Ovary (tissue), 9 donors: Measurements from ENCODE around the gene PFAS. TPM values are rescaled to one million over a fixed set of nuclear protein-coding genes. Genes with fewer than 3 reads are reported as not detected.

ENCODE experiments used
- DNase-seq, 5 donors: peaks; one replicate each; pipeline ENCODE4 v3.0.0-alpha.2; 2019 to 2020
- H3K27ac ChIP-seq, 2 donors: fragments of 200-600 bp; one replicate each; pipeline versions ENCODE4 v1.5.1 to v1.8.0; 2019 to 2022
- H3K27me3 ChIP-seq: fragments of 200-600 bp; one replicate; pipeline ENCODE4 v1.8.0; 2022
- H3K36me3 ChIP-seq: fragments of 200-600 bp; sonication (generic); one replicate; pipeline ENCODE4 v1.5.1; 2019
- H3K4me1 ChIP-seq: one replicate; pipeline ENCODE4 v1.8.1; 2013; ENCODE audit warnings: mild to moderate bottlenecking, moderate library complexity; ENCODE audit not compliant: insufficient read depth
- H3K4me3 ChIP-seq: fragments of 200-600 bp; sonication (generic); one replicate; pipeline ENCODE4 v1.5.1; 2017
- H3K9me3 ChIP-seq, 2 donors: fragments of 200-600 bp in 1 of 2; sonication (generic) in 1 of 2; one replicate each; pipeline versions ENCODE4 v1.5.1 to v1.8.1; 2013 to 2019; ENCODE audit warnings: mild to moderate bottlenecking in 1 of 2, moderate library complexity in 1 of 2
- CTCF ChIP-seq, 3 donors: fragments of 450-650 bp in 2 of 3; fragments of 200-600 bp in 1 of 3; IDR thresholded peaks; one replicate each; pipeline versions ENCODE4 v1.5.1 to v1.8.0; 2016 to 2022; ENCODE audit warnings: antibody characterized with exemption in 3 of 3, mild to moderate bottlenecking in 1 of 3
- EP300 ChIP-seq: sonication (generic); formaldehyde crosslinking; IDR thresholded peaks from one replicate; pipeline ENCODE4 v1.6.1; 2017; ENCODE audit warnings: antibody characterized with exemption
- POLR2A ChIP-seq: fragments of 450-650 bp; IDR thresholded peaks from one replicate; pipeline ENCODE4 v1.6.1; 2017; ENCODE audit warnings: antibody characterized with exemption, mild to moderate bottlenecking, moderate library complexity
- WGBS, 3 donors: extraction: QIAGEN DNeasy Blood & Tissue Kit in 1 of 3; methylation state at CpG; one replicate each; pipeline versions ENCODE4 v1.1.5 to v1.1.7; 2013 to 2017; 5-methylcytosine and 5-hydroxymethylcytosine counted together
- intact Hi-C, 4 donors: fragments of 100-400 bp; cut with DNase I; formaldehyde crosslinking; loops; one replicate each; pipeline versions ENCODE4 v1.11.0 to v1.15.1; 2022 to 2023
- polyA plus RNA-seq, 2 donors: library from polyadenylated mRNA; stranded (reverse); fragments of 200-250 nt in 1 of 2; fragments of 350-450 nt in 1 of 2; fragmentation: Illumina TruSeq in 1 of 2; extraction: RNeasy Lipid Tissue Mini Kit (QIAGEN cat#74804) in 1 of 2; gene quantifications; one replicate each; pipeline ENCODE4 v1.2.3, GENCODE V29; 2013 to 2014
- total RNA-seq, 7 donors: library from RNA; depleted of rRNA in 2 of 7; stranded (reverse); fragments of >200 nt in 2 of 7; fragmentation: NEBNext Ultra II Directional in 3 of 7; extraction: Animal tissue kit (Norgen Biotek cat#: 25700) in 3 of 7; gene quantifications; one replicate each; pipeline versions ENCODE4 v1.1.0 to v1.2.4, GENCODE V29; 2016 to 2023
- donor health status: DM: no; HTN: no; CAD: no; lungs with moderate emphysema.
- donor health status: DM: no; HTN: no; CAD: no.
- donor health status: Bipolar disorder and iron deficiency.
- donor health status: DM: yes; HTN: yes; CAD: no.
- donor health status: DM: no; HTN: no; CAD: no.
- donor health status: DM: yes; HTN: yes; CAD: no.

The PFAS gene
- total and polyA plus RNA-seq, 9 donors, result 6.6 to 69.9 (median 27.8) TPM

- 84 to 85% (median 84%) methylated on average over 7 of the region's 7 CpGs for WGBS, 3 donors
- Histone ChIP-seq H3K27me3 (no peaks in the 10 kb centered on the region), H3K36me3 (no peaks in the 10 kb centered on the region), H3K9me3 (no peaks in the 10 kb centered on the region), H3K27ac (no peak overlapping the region), H3K4me3 (no peak overlapping the region), H3K4me1 (no peaks in the 10 kb centered on the region)
- DNase-seq, result no peak
- intact Hi-C loops, result no loop called here
- TF ChIP-seq EP300 (no peak), POLR2A (no peak), CTCF (IDR thresholded peaks at IDR 0.05) (no peak)
These were observed 28.2 kb downstream of the PFAS start for GRCh38 chr17:8277317-8277716.

DNA sequence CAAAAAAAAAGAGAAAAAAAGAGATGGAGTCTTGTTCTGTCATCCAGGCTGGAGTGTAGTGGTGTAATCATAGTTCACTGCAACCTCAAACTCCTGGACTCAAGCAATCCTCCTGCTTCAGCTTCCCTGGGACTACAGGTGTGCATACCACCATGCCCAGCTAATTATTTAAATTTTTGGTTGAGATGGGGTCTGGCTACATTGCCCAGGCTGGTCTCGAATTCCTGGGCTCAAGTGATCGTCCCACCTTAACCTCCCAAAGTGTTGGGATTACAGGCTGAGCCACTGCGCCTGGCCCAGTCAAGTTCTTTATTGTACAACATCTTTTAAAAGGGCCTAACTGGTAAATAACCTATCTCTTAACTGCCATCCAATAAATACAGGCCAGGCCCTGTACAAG lies 33.3 kb downstream of the PFAS start:
- WGBS, 3 donors, result 58 to 90% (median 87%) methylated on average over 3 of the region's 3 CpGs
- no peak for DNase-seq
- no peak for TF ChIP-seq POLR2A
- no peak for TF ChIP-seq EP300
- no peak for TF ChIP-seq CTCF (IDR thresholded peaks at IDR 0.05)
- intact Hi-C loops, result loop anchor here in 1 of 4 donors (10.0 kb wide), 1 partner anchor 168 kb away; the partner anchor contains the start of gene ALOXE3
- no peaks in the 10 kb centered on the region for H3K9me3 ChIP-seq
- H3K27me3 ChIP-seq, result no peaks in the 10 kb centered on the region
- H3K4me1 ChIP-seq, result no peaks in the 10 kb centered on the region
- no peak overlapping the region for H3K4me3 ChIP-seq
- H3K27ac ChIP-seq, result no peak overlapping the region
- H3K36me3 ChIP-seq, result no peaks in the 10 kb centered on the region

- no peak for DNase-seq
- no peak for TF ChIP-seq EP300
- no peak for TF ChIP-seq POLR2A
- TF ChIP-seq CTCF (IDR thresholded peaks at IDR 0.05), result no peak
- no peaks in the 10 kb centered on the region for H3K4me1 ChIP-seq
- H3K9me3 ChIP-seq, result no peaks in the 10 kb centered on the region
- intact Hi-C loops, result loop anchor here in 1 of 4 donors (10.0 kb wide), 1 partner anchor 169 kb away; the partner anchor contains the start of gene ALOXE3
- H3K27ac ChIP-seq, result no peak overlapping the region
- no peaks in the 10 kb centered on the region for H3K27me3 ChIP-seq
- H3K36me3 ChIP-seq, result no peaks in the 10 kb centered on the region
- no peak overlapping the region for H3K4me3 ChIP-seq
- 70 to 75% (median 73%) methylated on average over 4 of the region's 4 CpGs for WGBS, 3 donors
These were observed 34.3 kb downstream of the PFAS start for GRCh38 chr17:8283356-8283755.

DNA sequence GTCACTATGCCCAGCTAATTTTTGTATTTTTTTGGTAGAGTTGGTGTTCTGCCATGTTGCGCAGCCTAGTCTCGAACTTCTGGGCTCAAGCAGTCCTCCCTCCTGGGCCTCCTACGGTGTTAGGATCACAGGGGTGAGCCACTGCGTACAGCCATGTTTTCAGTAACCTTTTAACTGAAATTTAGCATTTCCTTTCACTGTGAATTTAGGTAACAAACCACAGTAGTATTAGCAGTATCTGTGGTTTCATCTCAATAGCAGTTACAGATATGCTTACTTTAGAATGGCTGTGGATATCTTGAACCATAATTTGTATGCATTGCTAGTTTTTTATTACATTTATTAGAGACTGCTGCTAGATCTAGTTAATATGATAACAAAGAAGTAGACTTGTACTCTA lies 35.0 kb downstream of the PFAS start:
- no peaks in the 10 kb centered on the region for H3K36me3 ChIP-seq
- no peak overlapping the region for H3K4me3 ChIP-seq
- TF ChIP-seq EP300 (no peak), CTCF (IDR thresholded peaks at IDR 0.05) (no peak), POLR2A (no peak)
- H3K27ac ChIP-seq, result no peak overlapping the region
- 86 to 94% (median 87%) methylated on average over 4 of the region's 4 CpGs for WGBS, 3 donors
- intact Hi-C loops, result loop anchor here in 1 of 4 donors (10.0 kb wide), 1 partner anchor 169 kb away; the partner anchor contains the start of gene ALOXE3
- H3K9me3 ChIP-seq, result no peaks in the 10 kb centered on the region
- H3K4me1 ChIP-seq, result no peaks in the 10 kb centered on the region
- DNase-seq, result no peak
- no peaks in the 10 kb centered on the region for H3K27me3 ChIP-seq
